KMS-11 (cell line): ENCODE results near the gene CHCHD6.

Source experiments
- H2AFZ ChIP-seq: fragments of 200-600 bp; sonication (generic); 2 replicates; pipeline ENCODE4 v1.6.1; 2016; ENCODE audit warnings: antibody characterized with exemption, mixed run types, low read depth
- H3K27ac ChIP-seq: fragments of 200-600 bp; sonication (generic); 2 replicates; pipeline ENCODE4 v1.6.1; 2016; ENCODE audit warnings: mild to moderate bottlenecking, mixed run types
- H3K27me3 ChIP-seq: fragments of 200-600 bp; sonication (generic); 2 replicates; pipeline ENCODE4 v1.6.1; 2017; ENCODE audit warnings: mild to moderate bottlenecking, low read depth, mixed run types, moderate library complexity; ENCODE audit not compliant: insufficient read depth
- H3K36me3 ChIP-seq: fragments of 200-600 bp; sonication (generic); 2 replicates; pipeline ENCODE4 v1.6.1; 2017; ENCODE audit warnings: mild to moderate bottlenecking, mixed run types; ENCODE audit not compliant: insufficient read depth
- H3K4me1 ChIP-seq: fragments of 200-600 bp; sonication (generic); 2 replicates; pipeline ENCODE4 v1.6.1; 2016; ENCODE audit warnings: mild to moderate bottlenecking, low read depth, mixed run types; ENCODE audit not compliant: poor library complexity, severe bottlenecking
- H3K4me2 ChIP-seq: fragments of 200-600 bp; sonication (generic); 2 replicates; pipeline ENCODE4 v1.7.0; 2016; ENCODE audit warnings: mild to moderate bottlenecking, mixed run types
- H3K4me3 ChIP-seq: fragments of 200-600 bp; sonication (generic); IDR thresholded peaks from 2 replicates; pipeline ENCODE4 v1.6.1; 2017; ENCODE audit warnings: low read depth, low read length, mixed read lengths; ENCODE audit not compliant: insufficient read depth
- H3K79me2 ChIP-seq: fragments of 200-600 bp; sonication (generic); 2 replicates; pipeline ENCODE4 v1.6.1; 2016; ENCODE audit warnings: low read depth, mixed run types; ENCODE audit not compliant: insufficient read depth
- H3K9ac ChIP-seq: fragments of 200-600 bp; sonication (generic); 2 replicates; pipeline ENCODE4 v1.6.1; 2016; ENCODE audit warnings: mild to moderate bottlenecking, mixed run types
- H4K20me1 ChIP-seq: fragments of 200-600 bp; sonication (generic); 2 replicates; pipeline ENCODE4 v1.6.1; 2016; ENCODE audit warnings: mild to moderate bottlenecking, mixed run types; ENCODE audit not compliant: insufficient read depth
- CTCF ChIP-seq: fragments of 200-600 bp; sonication (generic); conservative IDR thresholded peaks from 2 replicates; pipeline ENCODE4 v1.6.1; 2017; ENCODE audit warnings: low read depth, mild to moderate bottlenecking, antibody characterized with exemption, low read length, moderate library complexity, mixed read lengths

Gene CHCHD6

GRCh38 chr3:126679831-126680666 is 24.0 kb upstream of the CHCHD6 start:
- H3K4me3 ChIP-seq = no peak overlapping the region
- H4K20me1 ChIP-seq = no peaks in the 10 kb centered on the region
- H3K79me2 ChIP-seq = no peaks in the 10 kb centered on the region
- H3K4me1 ChIP-seq = peaks cover 6% of the 10 kb centered on the region
- H3K9ac ChIP-seq = no peak overlapping the region
- H3K4me2 ChIP-seq = no peak overlapping the region
- no peaks in the 10 kb centered on the region for H3K36me3 ChIP-seq
- no peak for TF ChIP-seq CTCF
- H3K27me3 ChIP-seq = no peaks in the 10 kb centered on the region
- no peak overlapping the region for H2AFZ ChIP-seq
- no peak overlapping the region for H3K27ac ChIP-seq

GRCh38 chr3:126680667-126681055 is 23.4 kb upstream of the CHCHD6 start:
- Histone ChIP-seq H4K20me1 (no peaks in the 10 kb centered on the region), H3K4me3 (no peak overlapping the region), H3K27ac (no peak overlapping the region), H3K36me3 (no peaks in the 10 kb centered on the region), H3K4me1 (peaks cover 6% of the 10 kb centered on the region), H3K27me3 (no peaks in the 10 kb centered on the region), H3K79me2 (no peaks in the 10 kb centered on the region), H2AFZ (no peak overlapping the region), H3K4me2 (no peak overlapping the region), H3K9ac (no peak overlapping the region)
- TF ChIP-seq CTCF = no peak

GRCh38 chr3:126682009-126682408 is 22.0 kb upstream of the CHCHD6 start:
- Histone ChIP-seq H3K4me3 (no peak overlapping the region), H4K20me1 (no peaks in the 10 kb centered on the region), H3K4me1 (peaks cover 6% of the 10 kb centered on the region), H3K27ac (no peak overlapping the region), H3K4me2 (no peak overlapping the region), H3K79me2 (no peaks in the 10 kb centered on the region), H3K9ac (no peak overlapping the region), H3K27me3 (no peaks in the 10 kb centered on the region), H3K36me3 (no peaks in the 10 kb centered on the region), H2AFZ (no peak overlapping the region)
- TF ChIP-seq CTCF = no peak

GRCh38 chr3:126683069-126683468 is 21.0 kb upstream of the CHCHD6 start:
- no peaks in the 10 kb centered on the region for H3K79me2 ChIP-seq
- no peak overlapping the region for H3K27ac ChIP-seq
- no peak overlapping the region for H2AFZ ChIP-seq
- peaks cover 6% of the 10 kb centered on the region for H3K4me1 ChIP-seq
- no peaks in the 10 kb centered on the region for H4K20me1 ChIP-seq
- no peak overlapping the region for H3K4me3 ChIP-seq
- no peak overlapping the region for H3K4me2 ChIP-seq
- H3K36me3 ChIP-seq = no peaks in the 10 kb centered on the region
- no peaks in the 10 kb centered on the region for H3K27me3 ChIP-seq
- TF ChIP-seq CTCF = no peak
- no peak overlapping the region for H3K9ac ChIP-seq
